CD4-positive, CD25-positive, alpha-beta regulatory T cell (primary cell): ENCODE results near the gene PIEZO2. TPM values are rescaled to one million over a fixed set of nuclear protein-coding genes. Genes with fewer than 3 reads are reported as not detected.
"Not testable (repeated sequence)": the region's sequence is repeated elsewhere in the genome, so short reads cannot be mapped to it uniquely, and the experiment has no call there.

Source experiments
- ATAC-seq, 2 donors: fragments of 150-1000 bp; cut with Tn5 transposase; one replicate each; pipeline ENCODE4 v1.10.0; 2021; ENCODE audit warnings: low read depth in 2 of 2, moderate number of reproducible peaks in 2 of 2, moderate library complexity in 1 of 2
- DNase-seq, 3 donors: peaks; one replicate each; pipeline versions ENCODE4 v3.0.0 to v3.0.0-alpha.2; 2012 to 2022; ENCODE audit warnings: mixed read lengths in 1 of 3
- H3K27ac ChIP-seq: one replicate; pipeline ENCODE4 v1.7.0; 2013; ENCODE audit warnings: mild to moderate bottlenecking, low read length; ENCODE audit not compliant: insufficient read depth, poor library complexity, severe bottlenecking
- H3K27me3 ChIP-seq: one replicate; pipeline ENCODE4 v1.7.0; 2013; ENCODE audit warnings: low read length; ENCODE audit not compliant: control insufficient read depth, insufficient read depth
- H3K36me3 ChIP-seq: one replicate; pipeline ENCODE4 v1.7.0; 2013; ENCODE audit warnings: mild to moderate bottlenecking, low read length, moderate library complexity; ENCODE audit not compliant: control insufficient read depth, insufficient read depth
- H3K4me1 ChIP-seq: 2 replicates; pipeline ENCODE4 v1.7.0; 2013; ENCODE audit warnings: mild to moderate bottlenecking, low read length; ENCODE audit not compliant: insufficient read depth, control insufficient read depth, poor library complexity, severe bottlenecking
- H3K4me3 ChIP-seq: one replicate; pipeline ENCODE4 v1.7.0; 2013; ENCODE audit warnings: low read depth, mild to moderate bottlenecking, low read length, moderate library complexity
- H3K9me3 ChIP-seq, 2 experiments: 1 replicate in 1 of 2; 2 replicates in 1 of 2; pipeline ENCODE4 v1.7.0; 2013; ENCODE audit warnings: low read length in 2 of 2, mild to moderate bottlenecking in 1 of 2, moderate library complexity in 1 of 2; ENCODE audit not compliant: control insufficient read depth in 2 of 2
- H3K27ac Mint-ChIP-seq, 3 donors: one replicate each; pipeline ENCODE4 v1.8.0; 2020 to 2022; ENCODE audit warnings: mild to moderate bottlenecking in 3 of 3, mixed read lengths in 3 of 3, moderate library complexity in 2 of 3
- H3K27me3 Mint-ChIP-seq: one replicate; pipeline ENCODE4 v1.8.0; 2022; ENCODE audit warnings: mild to moderate bottlenecking, mixed read lengths
- H3K36me3 Mint-ChIP-seq: one replicate; pipeline ENCODE4 v1.8.0; 2020; ENCODE audit warnings: mixed read lengths
- H3K4me1 Mint-ChIP-seq, 4 donors: one replicate each; pipeline ENCODE4 v1.8.0; 2020 to 2022; ENCODE audit warnings: mixed read lengths in 4 of 4, mild to moderate bottlenecking in 1 of 4
- H3K4me3 Mint-ChIP-seq, 4 donors: one replicate each; pipeline ENCODE4 v1.8.0; 2020 to 2022; ENCODE audit warnings: mild to moderate bottlenecking in 4 of 4, mixed read lengths in 4 of 4, moderate library complexity in 3 of 4
- H3K9me3 Mint-ChIP-seq, 7 donors: one replicate each; pipeline ENCODE4 v1.8.0; 2020 to 2022; ENCODE audit warnings: mixed read lengths in 7 of 7, mild to moderate bottlenecking in 3 of 7, moderate library complexity in 2 of 7
- polyA plus RNA-seq, 4 donors: library from polyadenylated mRNA; unstranded; fragments of 300-500 nt; fragmentation: Illumina TruSeq; gene quantifications; one replicate each; pipeline ENCODE4 v1.2.3, GENCODE V29; 2021
- total RNA-seq: library from RNA; stranded (reverse); gene quantifications from one replicate; pipeline ENCODE4 v1.2.3, GENCODE V29; 2022

The PIEZO2 gene
- total and polyA plus RNA-seq, 5 donors from 2014 or later, result not detected

DNA sequence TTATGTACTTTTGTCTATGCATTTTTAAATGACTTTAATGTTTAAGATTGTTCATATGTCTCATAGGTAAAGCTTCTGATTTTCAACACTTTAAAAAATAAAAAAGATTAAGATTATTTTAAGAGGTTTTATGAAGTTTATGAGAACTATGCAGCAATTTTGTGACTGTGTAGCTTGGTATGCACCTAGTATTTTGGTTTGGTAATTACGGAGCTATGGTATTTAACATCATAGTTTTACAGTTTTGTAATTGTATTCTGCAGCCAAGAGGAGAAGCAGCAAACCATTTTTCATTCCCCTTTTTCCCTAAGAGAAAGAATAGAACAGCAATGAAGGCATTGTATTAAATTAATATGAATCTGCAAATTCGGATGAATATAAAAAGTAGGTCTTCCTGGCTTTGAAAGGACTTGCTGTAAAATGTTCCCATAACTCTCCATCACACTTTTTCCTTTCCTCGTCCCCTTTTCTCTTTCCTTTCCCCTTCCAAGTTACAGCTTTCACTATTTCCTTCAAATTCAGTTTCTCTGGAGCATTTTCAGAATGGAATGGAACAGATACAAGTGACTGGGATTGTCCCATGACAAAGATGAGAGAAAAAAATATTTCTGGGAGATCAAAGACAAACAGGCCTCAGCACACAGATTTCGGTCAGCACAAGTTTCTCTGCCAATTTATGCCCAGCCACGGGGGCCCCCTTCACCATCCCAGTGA, 26.1 kb upstream of the PIEZO2 start:
- H3K4me3 Mint-ChIP-seq, result no peak overlapping the region
- Histone ChIP-seq H3K4me3 (no peak overlapping the region), H3K9me3 (no peaks in the 10 kb centered on the region), H3K36me3 (no peaks in the 10 kb centered on the region), H3K27me3 (no peaks in the 10 kb centered on the region), H3K27ac (no peak overlapping the region), H3K4me1 (no peaks in the 10 kb centered on the region)
- no peaks in the 10 kb centered on the region for H3K27me3 Mint-ChIP-seq
- H3K36me3 Mint-ChIP-seq, result no peaks in the 10 kb centered on the region
- H3K4me1 Mint-ChIP-seq, result no peaks in the 10 kb centered on the region
- H3K9me3 Mint-ChIP-seq, result peaks cover 0 to 6% (median 0%) of the 10 kb centered on the region in 7 donors
- H3K27ac Mint-ChIP-seq, result no peak overlapping the region
- ATAC-seq (no peak), DNase-seq (no peak)

DNA sequence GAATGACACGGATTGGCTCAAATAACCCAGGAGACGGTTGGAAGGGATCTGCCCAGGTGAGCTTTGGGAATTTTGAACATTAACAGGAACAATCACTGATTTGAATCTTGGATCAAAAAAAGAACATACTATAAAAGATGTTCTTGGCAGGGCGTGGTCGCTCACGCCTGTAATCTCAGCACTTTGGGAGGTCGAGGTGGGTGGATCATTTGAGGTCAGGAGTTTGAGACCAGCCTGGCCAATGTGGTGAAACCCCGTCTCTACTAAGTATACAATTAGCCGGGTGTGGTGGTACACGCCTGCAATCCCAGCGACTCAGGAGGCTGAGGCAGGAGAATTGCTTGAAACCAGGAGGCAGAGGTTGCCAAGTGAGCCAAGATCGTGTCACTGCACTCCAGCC, 24.8 kb upstream of the PIEZO2 start:
- not testable (repeated sequence) for H3K36me3 Mint-ChIP-seq, H3K4me1 ChIP-seq, H3K9me3 Mint-ChIP-seq, H3K9me3 ChIP-seq, H3K27ac ChIP-seq, H3K27me3 ChIP-seq, H3K36me3 ChIP-seq, H3K4me3 Mint-ChIP-seq, H3K4me3 ChIP-seq, DNase-seq, H3K27me3 Mint-ChIP-seq, ATAC-seq, H3K27ac Mint-ChIP-seq, H3K4me1 Mint-ChIP-seq

DNA sequence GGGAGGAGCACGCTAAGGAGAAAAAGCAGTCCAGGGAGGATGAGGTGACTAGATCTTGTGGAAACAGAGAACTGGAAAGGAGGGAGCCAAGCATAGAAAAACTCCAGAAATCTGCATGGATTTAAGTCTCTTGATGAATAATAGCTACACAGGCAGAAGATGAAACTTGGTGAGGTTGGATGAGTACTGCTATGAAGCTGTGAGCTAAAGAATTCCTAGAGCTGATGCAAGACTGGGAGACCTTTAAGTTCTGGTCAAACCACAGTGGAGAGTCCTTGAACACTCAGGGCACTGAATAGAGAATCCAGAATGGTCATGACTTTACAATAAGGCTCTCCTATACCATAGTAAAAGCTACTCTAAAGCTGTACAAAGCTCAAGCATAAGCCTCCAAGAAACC, 18.4 kb upstream of the PIEZO2 start:
- no peaks in the 10 kb centered on the region for H3K4me1 ChIP-seq
- Mint-ChIP-seq H3K27me3 (no peaks in the 10 kb centered on the region), H3K4me1 (no peaks in the 10 kb centered on the region), H3K36me3 (no peaks in the 10 kb centered on the region), H3K27ac (no peak overlapping the region), H3K9me3 (peaks cover 0 to 2% (median 1%) of the 10 kb centered on the region in 7 donors), H3K4me3 (no peak overlapping the region)
- DNase-seq (no peak), ATAC-seq (no peak)
- H3K27me3 ChIP-seq, result no peaks in the 10 kb centered on the region
- no peaks in the 10 kb centered on the region for H3K36me3 ChIP-seq
- no peak overlapping the region for H3K4me3 ChIP-seq
- no peak overlapping the region for H3K27ac ChIP-seq
- no peaks in the 10 kb centered on the region for H3K9me3 ChIP-seq

DNA sequence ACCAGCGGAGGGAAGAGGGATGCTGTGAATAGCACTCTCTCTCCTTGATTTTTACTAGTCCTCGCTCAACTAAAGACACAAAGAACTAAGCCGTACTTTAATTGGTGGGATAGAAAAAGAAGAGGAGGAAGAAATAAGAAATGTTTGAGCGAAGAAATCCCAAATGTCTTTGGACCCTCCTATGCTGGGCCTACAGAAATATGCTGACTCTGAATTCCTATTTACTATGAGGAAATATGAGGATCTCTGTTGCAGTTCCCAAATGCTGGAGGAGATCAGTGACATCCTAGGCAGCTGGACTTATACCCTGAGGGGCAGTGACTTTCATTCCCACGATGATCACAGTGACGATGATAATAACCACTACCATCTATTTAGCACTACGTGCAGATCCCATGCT, 16.6 kb upstream of the PIEZO2 start:
- H3K4me1 ChIP-seq, result no peaks in the 10 kb centered on the region
- H3K27me3 ChIP-seq, result no peaks in the 10 kb centered on the region
- no peak for ATAC-seq

DNA sequence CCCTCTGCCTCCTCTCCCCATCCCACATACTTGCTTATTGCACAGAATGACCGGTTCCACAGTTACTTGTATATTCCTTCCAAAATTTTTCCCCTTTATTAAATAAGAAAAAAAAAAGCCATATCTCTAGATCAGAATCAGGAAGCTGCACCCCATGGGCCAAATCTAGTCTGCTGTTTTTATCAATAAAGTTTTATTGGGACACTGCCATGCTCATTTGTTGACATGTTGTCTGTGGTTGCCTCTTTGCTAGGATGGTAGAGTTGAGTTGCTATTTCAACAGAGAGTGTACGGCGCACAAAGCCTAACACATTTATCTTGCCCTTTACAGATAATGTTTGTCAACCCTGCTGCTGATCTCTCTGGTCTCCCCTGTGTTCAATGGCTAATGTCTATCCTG, 15.8 kb upstream of the PIEZO2 start:
- H3K27ac ChIP-seq, result no peak overlapping the region
- no peak overlapping the region for H3K4me3 ChIP-seq
- H3K36me3 ChIP-seq, result no peaks in the 10 kb centered on the region
- no peak overlapping the region for H3K4me3 Mint-ChIP-seq
- H3K27me3 Mint-ChIP-seq, result no peaks in the 10 kb centered on the region
- H3K9me3 ChIP-seq, result no peaks in the 10 kb centered on the region
- H3K4me1 Mint-ChIP-seq, result no peaks in the 10 kb centered on the region
- H3K36me3 Mint-ChIP-seq, result no peaks in the 10 kb centered on the region
- no peaks in the 10 kb centered on the region for H3K4me1 ChIP-seq
- ATAC-seq, result no peak
- H3K27me3 ChIP-seq, result no peaks in the 10 kb centered on the region
- peaks cover 0 to 4% (median 2%) of the 10 kb centered on the region in 7 donors for H3K9me3 Mint-ChIP-seq
- no peak for DNase-seq
- H3K27ac Mint-ChIP-seq, result no peak overlapping the region

More for the DNA sequence above, 16.6 kb upstream of the PIEZO2 start:
- no peaks in the 10 kb centered on the region for H3K4me1 Mint-ChIP-seq
- no peaks in the 10 kb centered on the region for H3K36me3 ChIP-seq
- H3K27me3 Mint-ChIP-seq, result no peaks in the 10 kb centered on the region
- no peak overlapping the region for H3K27ac Mint-ChIP-seq
- no peak overlapping the region for H3K27ac ChIP-seq
- DNase-seq, result no peak
- no peaks in the 10 kb centered on the region for H3K36me3 Mint-ChIP-seq
- no peak overlapping the region for H3K4me3 ChIP-seq
- peaks cover 0 to 4% (median 0%) of the 10 kb centered on the region in 7 donors for H3K9me3 Mint-ChIP-seq
- no peaks in the 10 kb centered on the region for H3K9me3 ChIP-seq
- no peak overlapping the region for H3K4me3 Mint-ChIP-seq

DNA sequence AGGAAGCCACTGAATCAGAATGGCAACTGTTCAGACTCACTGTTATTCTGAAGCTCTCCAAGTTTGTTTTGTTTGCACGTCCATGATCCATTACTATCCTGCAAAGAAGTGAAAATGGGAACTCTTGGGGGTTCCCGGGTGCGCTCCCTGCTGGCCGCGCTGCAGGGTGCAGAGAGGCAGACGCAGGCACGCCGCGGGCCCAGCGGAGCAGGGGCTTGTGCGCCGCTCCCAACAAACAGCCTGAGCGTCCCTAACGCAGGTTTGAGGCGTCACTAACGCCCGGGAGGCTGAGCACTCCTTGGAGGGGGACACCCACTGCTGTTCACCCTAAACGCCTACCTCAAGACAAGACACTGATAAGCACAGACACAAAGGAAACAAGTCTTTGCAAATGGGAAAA, 14.3 kb upstream of the PIEZO2 start:
- Histone ChIP-seq H3K4me3 (no peak overlapping the region), H3K27me3 (no peaks in the 10 kb centered on the region), H3K27ac (no peak overlapping the region), H3K9me3 (no peaks in the 10 kb centered on the region), H3K36me3 (no peaks in the 10 kb centered on the region), H3K4me1 (no peaks in the 10 kb centered on the region)
- Mint-ChIP-seq H3K4me3 (no peak overlapping the region), H3K36me3 (no peaks in the 10 kb centered on the region), H3K27me3 (no peaks in the 10 kb centered on the region), H3K9me3 (peaks cover 0 to 4% (median 2%) of the 10 kb centered on the region in 7 donors), H3K4me1 (no peaks in the 10 kb centered on the region), H3K27ac (no peak overlapping the region)
- DNase-seq (peak in 1 of 3 donors; percentile 1), ATAC-seq (no peak)

DNA sequence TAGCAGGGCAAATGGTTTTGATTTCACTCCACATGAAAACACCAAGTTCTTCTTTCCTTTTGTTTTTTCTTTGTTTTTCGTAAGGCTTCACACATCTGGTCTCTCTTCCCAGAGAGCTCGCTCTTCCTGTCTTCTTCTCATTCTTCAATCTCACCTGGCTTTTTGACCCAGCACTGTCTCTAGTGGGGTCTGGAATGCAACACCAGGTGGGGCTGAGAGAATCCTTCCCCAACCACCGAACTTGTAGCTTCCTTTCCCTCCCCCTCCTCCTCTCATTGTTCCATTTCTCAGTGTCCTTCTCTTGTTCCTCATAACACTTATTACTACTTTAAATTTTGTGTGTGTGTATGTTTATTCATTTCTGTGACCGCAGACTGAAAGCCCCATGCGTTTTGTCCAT, 13.5 kb upstream of the PIEZO2 start:
- H3K9me3 ChIP-seq, result no peaks in the 10 kb centered on the region
- no peak overlapping the region for H3K4me3 ChIP-seq
- H3K36me3 ChIP-seq, result no peaks in the 10 kb centered on the region
- no peak overlapping the region for H3K27ac ChIP-seq
- H3K4me3 Mint-ChIP-seq, result no peak overlapping the region
- ATAC-seq, result no peak
- no peaks in the 10 kb centered on the region for H3K4me1 ChIP-seq
- peaks cover 0 to 4% (median 2%) of the 10 kb centered on the region in 7 donors for H3K9me3 Mint-ChIP-seq
- H3K27ac Mint-ChIP-seq, result no peak overlapping the region
- H3K27me3 ChIP-seq, result no peaks in the 10 kb centered on the region
- DNase-seq, result no peak
- H3K4me1 Mint-ChIP-seq, result no peaks in the 10 kb centered on the region
- no peaks in the 10 kb centered on the region for H3K36me3 Mint-ChIP-seq
- H3K27me3 Mint-ChIP-seq, result no peaks in the 10 kb centered on the region

DNA sequence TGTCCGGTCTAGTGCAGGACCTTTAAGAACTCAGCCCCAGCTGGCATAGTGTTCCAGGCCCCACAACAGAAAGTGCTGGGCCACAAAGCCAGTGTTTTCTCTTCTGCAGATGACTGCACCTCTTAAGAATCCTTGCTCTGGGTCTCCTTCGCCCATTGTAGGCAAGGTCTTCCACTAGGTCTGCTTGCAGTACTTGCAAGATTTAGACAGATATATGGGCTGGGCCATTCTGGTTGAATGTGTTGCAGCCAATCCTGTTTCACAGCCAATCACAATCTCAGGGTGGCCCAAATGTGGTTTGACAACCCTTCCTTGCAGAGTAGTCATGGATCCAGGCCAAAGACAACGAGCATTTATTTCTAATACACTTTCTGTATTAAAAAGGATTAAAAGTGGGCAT, 13.1 kb upstream of the PIEZO2 start:
- Mint-ChIP-seq H3K4me1 (no peaks in the 10 kb centered on the region), H3K27ac (no peak overlapping the region)

More for the DNA sequence above, 13.1 kb upstream of the PIEZO2 start:
- Histone ChIP-seq H3K4me3 (no peak overlapping the region), H3K27ac (no peak overlapping the region), H3K4me1 (no peaks in the 10 kb centered on the region), H3K9me3 (no peaks in the 10 kb centered on the region), H3K36me3 (no peaks in the 10 kb centered on the region), H3K27me3 (no peaks in the 10 kb centered on the region)
- DNase-seq (no peak), ATAC-seq (no peak)
- Mint-ChIP-seq H3K27me3 (no peaks in the 10 kb centered on the region), H3K36me3 (no peaks in the 10 kb centered on the region), H3K9me3 (peaks cover 0 to 4% (median 2%) of the 10 kb centered on the region in 7 donors), H3K4me3 (no peak overlapping the region)
